OCI-LY7 (cell line): ENCODE data around the gene CPSF7. TPM values are rescaled to one million over a fixed set of nuclear protein-coding genes. Genes with fewer than 3 reads are reported as not detected.

Source experiments
- BruUV-seq: library from RNA; stranded (reverse); fragments of 400-500 nt; replicated peaks from 2 replicates; lab custom pipeline; 2021; lab: Mats Ljungman, UMichigan
- CTCF ChIA-PET: fragments of 300-600 bp; sonication (Branson Sonifier 250); formaldehyde crosslinking; loops from one replicate; lab custom pipeline; 2022; ENCODE audit warnings: antibody characterized with exemption; ENCODE audit not compliant: unreplicated experiment; lab: Charles Lee
- POLR2A ChIA-PET: fragments of 300-600 bp; sonication (Branson Sonifier 250); formaldehyde crosslinking; loops from one replicate; lab custom pipeline; 2022; ENCODE audit warnings: antibody characterized with exemption; lab: Charles Lee
- DNase-seq: peaks from one replicate; pipeline ENCODE4 v3.0.0-alpha.2; 2015; ENCODE audit warnings: low spot score
- H2AFZ ChIP-seq: fragments of 200-600 bp; sonication (generic), shearing (Covaris generic); 2 replicates; pipeline ENCODE4 v1.6.1; 2014; ENCODE audit warnings: mild to moderate bottlenecking, antibody characterized with exemption, low read length, moderate library complexity
- H3K27ac ChIP-seq: fragments of 200-600 bp; sonication (generic); 2 replicates; pipeline ENCODE4 v1.5.1; 2014; ENCODE audit warnings: mixed run types, low read depth, mild to moderate bottlenecking, moderate library complexity, low read length, inconsistent platforms; ENCODE audit not compliant: poor library complexity, severe bottlenecking
- H3K36me3 ChIP-seq: fragments of 200-600 bp; sonication (generic); 2 replicates; pipeline ENCODE4 v1.6.1; 2014; ENCODE audit warnings: mild to moderate bottlenecking, antibody characterized with exemption, low read length, moderate library complexity, mixed read lengths; ENCODE audit not compliant: insufficient read depth
- H3K4me1 ChIP-seq: fragments of 200-600 bp; sonication (generic); 2 replicates; pipeline ENCODE4 v1.5.1; 2014; ENCODE audit warnings: mild to moderate bottlenecking, low read length; ENCODE audit not compliant: insufficient read depth, poor library complexity, severe bottlenecking
- H3K4me2 ChIP-seq: fragments of 200-600 bp; sonication (generic); 2 replicates; pipeline ENCODE4 v1.6.1; 2014; ENCODE audit warnings: mild to moderate bottlenecking, low read length
- H3K4me3 ChIP-seq: fragments of 200-600 bp; sonication (generic); 2 replicates; pipeline ENCODE4 v1.5.1; 2014; ENCODE audit warnings: mild to moderate bottlenecking, low read depth, low read length; ENCODE audit not compliant: poor library complexity, severe bottlenecking
- H3K79me2 ChIP-seq: fragments of 200-600 bp; sonication (generic); 2 replicates; pipeline ENCODE4 v1.6.1; 2016; ENCODE audit warnings: low read depth, mild to moderate bottlenecking, low read length, moderate library complexity, mixed read lengths; ENCODE audit not compliant: insufficient read depth
- H3K9me2 ChIP-seq: fragments of 200-600 bp; sonication (generic); 2 replicates; pipeline ENCODE4 v1.6.1; 2016; ENCODE audit warnings: mild to moderate bottlenecking, low read length, mixed read lengths; ENCODE audit not compliant: insufficient read depth
- H3K9me3 ChIP-seq: fragments of 200-600 bp; sonication (generic); 2 replicates; pipeline ENCODE4 v1.6.1; 2014; ENCODE audit warnings: mild to moderate bottlenecking, mixed run types, low read length, mixed read lengths
- H4K20me1 ChIP-seq: fragments of 200-600 bp; sonication (generic); 2 replicates; pipeline ENCODE4 v1.6.1; 2014; ENCODE audit warnings: mild to moderate bottlenecking, antibody characterized with exemption, low read length, moderate library complexity, mixed read lengths; ENCODE audit not compliant: insufficient read depth
- CTCF ChIP-seq: fragments of 200-600 bp; sonication (generic); conservative IDR thresholded peaks from 2 replicates; pipeline ENCODE4 v1.5.1; 2014; ENCODE audit warnings: mild to moderate bottlenecking, antibody characterized with exemption, low read length, moderate library complexity, mixed read lengths
- EZH2phosphoT487 ChIP-seq: fragments of 200-600 bp; sonication (generic); IDR thresholded peaks from 2 replicates; pipeline ENCODE4 v1.6.1; 2018; ENCODE audit warnings: low read depth, borderline replicate concordance, mild to moderate bottlenecking, mixed run types, antibody characterized with exemption, low read length, moderate library complexity, mixed read lengths
- intact Hi-C: fragments of 100-400 bp; cut with micrococcal nuclease; formaldehyde crosslinking; loops from one replicate; pipeline ENCODE4 v1.10.0; 2022; ENCODE audit not compliant: unreplicated experiment
- total RNA-seq, 2 experiments: library from RNA; depleted of rRNA in 1 of 2; stranded (reverse); fragments of >200 nt in 1 of 2; shearing (Covaris generic) in 1 of 2; gene quantifications; 2 replicates each; pipeline ENCODE4 v1.2.3, GENCODE V29; 2014 to 2022

Gene CPSF7
- total RNA-seq, 2 experiments from 2014 or later: 69.4 to 128 TPM

- Histone ChIP-seq H3K27ac (no peak overlapping the region), H3K79me2 (no peaks in the 10 kb centered on the region), H3K9me3 (no peaks in the 10 kb centered on the region), H4K20me1 (peaks cover 6% of the 10 kb centered on the region; the same call in 1 of the 2 replicates), H3K4me1 (no peaks in the 10 kb centered on the region), H3K4me3 (no peak overlapping the region), H3K4me2 (no peak overlapping the region), H3K36me3 (peaks cover 90% of the 10 kb centered on the region), H2AFZ (no peak overlapping the region), H3K9me2 (no peaks in the 10 kb centered on the region)
- TF ChIP-seq CTCF (no peak), EZH2phosphoT487 (no peak)
- no peak for DNase-seq
- intact Hi-C loops: no loop called here
- no TSS peak for BruUV-seq
- ChIA-PET POLR2A (interaction anchor here (0.6 kb wide), 1 partner anchor 16 kb away, joined by 3 read pairs; no protein-coding TSS in a partner anchor), CTCF (no interaction called here)
Measured at GRCh38 chr11:61404641-61405040, 25.1 kb downstream of the CPSF7 start.

- DNase-seq: no peak
- H2AFZ ChIP-seq: no peak overlapping the region
- no peaks in the 10 kb centered on the region for H3K4me1 ChIP-seq
- H4K20me1 ChIP-seq: peaks cover 6% of the 10 kb centered on the region; the same call in 1 of the 2 replicates
- H3K4me2 ChIP-seq: no peak overlapping the region
- no peak overlapping the region for H3K4me3 ChIP-seq
- ChIA-PET CTCF (no interaction called here), POLR2A (no interaction called here)
- H3K36me3 ChIP-seq: peaks cover 85% of the 10 kb centered on the region
- no peaks in the 10 kb centered on the region for H3K9me3 ChIP-seq
- intact Hi-C loops: no loop called here
- H3K27ac ChIP-seq: no peak overlapping the region
- TSS peak; percentile 60 for BruUV-seq
- no peaks in the 10 kb centered on the region for H3K79me2 ChIP-seq
- no peaks in the 10 kb centered on the region for H3K9me2 ChIP-seq
- TF ChIP-seq CTCF (no peak), EZH2phosphoT487 (no peak)
Measured at GRCh38 chr11:61404103-61404502, 25.7 kb downstream of the CPSF7 start.

- no peaks in the 10 kb centered on the region for H3K9me3 ChIP-seq
- ChIA-PET POLR2A (no interaction called here), CTCF (no interaction called here)
- TF ChIP-seq CTCF (no peak), EZH2phosphoT487 (no peak)
- no peak for DNase-seq
- peaks cover 80% of the 10 kb centered on the region for H3K36me3 ChIP-seq
- no peak overlapping the region for H3K27ac ChIP-seq
- H2AFZ ChIP-seq: no peak overlapping the region
- H3K4me3 ChIP-seq: no peak overlapping the region
- intact Hi-C loops: no loop called here
- peaks cover 6% of the 10 kb centered on the region; the same call in 1 of the 2 replicates for H4K20me1 ChIP-seq
- H3K79me2 ChIP-seq: no peaks in the 10 kb centered on the region
- no peaks in the 10 kb centered on the region for H3K4me1 ChIP-seq
- no TSS peak for BruUV-seq
- no peak overlapping the region for H3K4me2 ChIP-seq
- H3K9me2 ChIP-seq: no peaks in the 10 kb centered on the region
Measured at GRCh38 chr11:61403658-61404057, 26.1 kb downstream of the CPSF7 start.
